ENCODE data around the gene SIX3. TPM values are rescaled to one million over a fixed set of nuclear protein-coding genes. Genes with fewer than 3 reads are reported as not detected.

Gene SIX3
- total and polyA plus RNA-seq, 2 experiments from 2014 or later = 0.21 to 0.28 TPM

DNA sequence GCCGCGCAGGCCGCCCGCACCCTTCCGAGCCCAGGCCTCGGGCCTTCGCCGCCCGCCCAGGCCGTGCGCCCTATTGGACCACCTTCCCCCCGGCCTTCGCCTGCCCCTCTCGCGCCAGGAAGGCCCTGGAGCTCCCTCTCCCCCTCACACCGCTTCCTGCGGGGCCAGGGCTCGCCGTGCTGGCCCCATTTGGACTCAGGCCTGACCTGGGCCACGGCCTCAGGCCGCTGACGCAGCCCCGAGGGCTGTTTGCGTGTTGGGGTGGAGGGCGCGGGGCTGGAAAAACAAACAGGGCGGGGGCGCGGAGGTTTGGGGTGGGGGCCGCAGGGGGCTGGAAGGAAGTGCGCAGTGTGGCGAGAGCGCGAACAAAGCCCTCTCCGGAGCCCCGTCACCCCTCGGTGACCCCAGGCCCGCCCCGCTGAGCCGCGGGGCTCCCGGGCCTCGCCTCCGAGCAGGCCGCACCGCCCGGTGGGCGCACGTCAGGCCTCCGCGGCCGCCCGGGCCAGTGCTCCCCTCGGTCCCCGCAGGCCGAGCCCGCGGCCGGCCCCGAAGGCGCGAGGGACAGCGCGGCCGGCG is 12.3 kb upstream of the SIX3 start:
- Histone ChIP-seq H3F3A (replicated peaks; ENCODE audit: low read depth) (peaks cover 28% of the 10 kb centered on the region), H3K4me1 (ENCODE audit: insufficient read depth) (peaks cover 78% of the 10 kb centered on the region), H2AFZ (peak overlapping the region; percentile 23; the same call in 1 of the 2 replicates), H4K20me1 (replicated peaks; ENCODE audit: insufficient read depth) (no peaks in the 10 kb centered on the region), H3K27ac (ENCODE audit: low read depth) (no peak overlapping the region), H3K27me3 (ENCODE audit: insufficient read depth) (peaks cover 100% of the 10 kb centered on the region), H3K9me2 (ENCODE audit: insufficient read depth) (no peaks in the 10 kb centered on the region), H3K79me2 (replicated peaks; ENCODE audit: insufficient read depth) (no peaks in the 10 kb centered on the region), H3K36me3 (ENCODE audit: insufficient read depth) (no peaks in the 10 kb centered on the region), H3K4me3 (peak overlapping the region; percentile 66), H3K4me2 (peak overlapping the region; percentile 94)
- Mint-ChIP-seq H3K27ac (no peak overlapping the region), H3K36me3 (ENCODE audit: low read depth) (no peaks in the 10 kb centered on the region), H3K9me3 (no peaks in the 10 kb centered on the region), H3K4me3 (peak overlapping the region; percentile 39; the same call in 2 of the 3 replicates), H3K27me3 (ENCODE audit: insufficient read depth, low read depth, poor library complexity) (peaks cover 95% of the 10 kb centered on the region), H3K4me1 (peaks cover 69% of the 10 kb centered on the region)
- ATAC-seq (peak; percentile 28), DNase-seq (ENCODE audit: low spot score) (peak; percentile 72)
- TF ChIP-seq CREB1 (CRISPR knock-in tag; IDR thresholded peaks at IDR 0.05; ENCODE audit: low read depth) = no peak
- no peak for TF ChIP-seq ZNF331 (CRISPR knock-in tag; IDR thresholded peaks at IDR 0.05; ENCODE audit: low read depth)
- TF ChIP-seq, protein P1, sequence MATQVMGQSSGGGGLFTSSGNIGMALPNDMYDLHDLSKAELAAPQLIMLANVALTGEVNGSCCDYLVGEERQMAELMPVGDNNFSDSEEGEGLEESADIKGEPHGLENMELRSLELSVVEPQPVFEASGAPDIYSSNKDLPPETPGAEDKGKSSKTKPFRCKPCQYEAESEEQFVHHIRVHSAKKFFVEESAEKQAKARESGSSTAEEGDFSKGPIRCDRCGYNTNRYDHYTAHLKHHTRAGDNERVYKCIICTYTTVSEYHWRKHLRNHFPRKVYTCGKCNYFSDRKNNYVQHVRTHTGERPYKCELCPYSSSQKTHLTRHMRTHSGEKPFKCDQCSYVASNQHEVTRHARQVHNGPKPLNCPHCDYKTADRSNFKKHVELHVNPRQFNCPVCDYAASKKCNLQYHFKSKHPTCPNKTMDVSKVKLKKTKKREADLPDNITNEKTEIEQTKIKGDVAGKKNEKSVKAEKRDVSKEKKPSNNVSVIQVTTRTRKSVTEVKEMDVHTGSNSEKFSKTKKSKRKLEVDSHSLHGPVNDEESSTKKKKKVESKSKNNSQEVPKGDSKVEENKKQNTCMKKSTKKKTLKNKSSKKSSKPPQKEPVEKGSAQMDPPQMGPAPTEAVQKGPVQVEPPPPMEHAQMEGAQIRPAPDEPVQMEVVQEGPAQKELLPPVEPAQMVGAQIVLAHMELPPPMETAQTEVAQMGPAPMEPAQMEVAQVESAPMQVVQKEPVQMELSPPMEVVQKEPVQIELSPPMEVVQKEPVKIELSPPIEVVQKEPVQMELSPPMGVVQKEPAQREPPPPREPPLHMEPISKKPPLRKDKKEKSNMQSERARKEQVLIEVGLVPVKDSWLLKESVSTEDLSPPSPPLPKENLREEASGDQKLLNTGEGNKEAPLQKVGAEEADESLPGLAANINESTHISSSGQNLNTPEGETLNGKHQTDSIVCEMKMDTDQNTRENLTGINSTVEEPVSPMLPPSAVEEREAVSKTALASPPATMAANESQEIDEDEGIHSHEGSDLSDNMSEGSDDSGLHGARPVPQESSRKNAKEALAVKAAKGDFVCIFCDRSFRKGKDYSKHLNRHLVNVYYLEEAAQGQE (IDR thresholded peaks at IDR 0.05; ENCODE audit: unreplicated experiment) = no peak
- no peak for TF ChIP-seq ZNF114 (CRISPR knock-in tag; IDR thresholded peaks at IDR 0.05)
- TF ChIP-seq, protein P2, sequence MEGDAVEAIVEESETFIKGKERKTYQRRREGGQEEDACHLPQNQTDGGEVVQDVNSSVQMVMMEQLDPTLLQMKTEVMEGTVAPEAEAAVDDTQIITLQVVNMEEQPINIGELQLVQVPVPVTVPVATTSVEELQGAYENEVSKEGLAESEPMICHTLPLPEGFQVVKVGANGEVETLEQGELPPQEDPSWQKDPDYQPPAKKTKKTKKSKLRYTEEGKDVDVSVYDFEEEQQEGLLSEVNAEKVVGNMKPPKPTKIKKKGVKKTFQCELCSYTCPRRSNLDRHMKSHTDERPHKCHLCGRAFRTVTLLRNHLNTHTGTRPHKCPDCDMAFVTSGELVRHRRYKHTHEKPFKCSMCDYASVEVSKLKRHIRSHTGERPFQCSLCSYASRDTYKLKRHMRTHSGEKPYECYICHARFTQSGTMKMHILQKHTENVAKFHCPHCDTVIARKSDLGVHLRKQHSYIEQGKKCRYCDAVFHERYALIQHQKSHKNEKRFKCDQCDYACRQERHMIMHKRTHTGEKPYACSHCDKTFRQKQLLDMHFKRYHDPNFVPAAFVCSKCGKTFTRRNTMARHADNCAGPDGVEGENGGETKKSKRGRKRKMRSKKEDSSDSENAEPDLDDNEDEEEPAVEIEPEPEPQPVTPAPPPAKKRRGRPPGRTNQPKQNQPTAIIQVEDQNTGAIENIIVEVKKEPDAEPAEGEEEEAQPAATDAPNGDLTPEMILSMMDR (conservative IDR thresholded peaks at IDR 0.05; ENCODE audit: low read depth in 2 of 2) = no peak
- TF ChIP-seq EZH2phosphoT487 (IDR thresholded peaks at IDR 0.05; ENCODE audit: unreplicated experiment) = no peak
- no peak for TF ChIP-seq EZH2 (IDR thresholded peaks at IDR 0.05; ENCODE audit: low read depth, unreplicated experiment)
- no peak for TF ChIP-seq STAT1 (IDR thresholded peaks at IDR 0.05; ENCODE audit: unreplicated experiment)
- TF ChIP-seq POLR2AphosphoS5 (IDR thresholded peaks at IDR 0.05; ENCODE audit: low read depth) = no peak

DNA sequence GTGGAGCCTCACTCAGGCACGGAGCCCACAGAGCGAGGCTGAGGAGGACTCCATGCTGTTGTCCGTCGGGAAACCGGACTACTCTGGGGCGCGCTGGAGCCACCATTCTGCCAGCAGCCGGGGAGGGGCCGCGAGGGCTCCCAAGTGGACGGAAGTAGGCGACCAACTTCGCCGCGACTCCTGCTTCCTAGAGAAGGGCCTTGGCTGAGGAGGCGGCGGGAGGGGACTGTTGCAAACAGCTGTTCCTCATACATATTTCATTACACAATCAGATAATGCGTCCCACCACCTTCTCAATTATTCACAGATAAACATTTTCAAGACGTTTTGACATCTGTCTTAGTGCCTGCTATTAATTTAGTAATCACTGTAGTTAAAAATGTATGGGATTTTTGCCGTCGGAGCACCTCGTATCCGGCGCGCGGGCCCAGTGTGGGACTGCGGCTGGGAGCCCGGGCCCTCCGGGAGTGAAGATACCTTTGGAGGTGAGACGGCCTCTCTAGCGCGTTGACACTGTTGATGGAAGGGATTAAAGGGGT is 11.7 kb upstream of the SIX3 start:
- peaks cover 74% of the 10 kb centered on the region for H3K4me1 ChIP-seq (ENCODE audit: insufficient read depth)
- DNase-seq (ENCODE audit: low spot score) = peak; percentile 82

More for the DNA sequence above, 11.7 kb upstream of the SIX3 start:
- Histone ChIP-seq H3K79me2 (replicated peaks; ENCODE audit: insufficient read depth) (no peaks in the 10 kb centered on the region), H3K27ac (ENCODE audit: low read depth) (no peak overlapping the region), H3K27me3 (ENCODE audit: insufficient read depth) (peaks cover 100% of the 10 kb centered on the region), H2AFZ (no peak overlapping the region), H3K36me3 (ENCODE audit: insufficient read depth) (no peaks in the 10 kb centered on the region), H3K9me2 (ENCODE audit: insufficient read depth) (no peaks in the 10 kb centered on the region), H3F3A (replicated peaks; ENCODE audit: low read depth) (peaks cover 25% of the 10 kb centered on the region), H3K4me2 (peak overlapping the region; percentile 94), H4K20me1 (replicated peaks; ENCODE audit: insufficient read depth) (no peaks in the 10 kb centered on the region), H3K4me3 (peak overlapping the region; percentile 66)
- ATAC-seq = peak; percentile 4; the same call in 2 of the 3 replicates
- peak; percentile 85 for TF ChIP-seq EZH2 (IDR thresholded peaks at IDR 0.05; ENCODE audit: low read depth, unreplicated experiment)
- TF ChIP-seq, protein P3, sequence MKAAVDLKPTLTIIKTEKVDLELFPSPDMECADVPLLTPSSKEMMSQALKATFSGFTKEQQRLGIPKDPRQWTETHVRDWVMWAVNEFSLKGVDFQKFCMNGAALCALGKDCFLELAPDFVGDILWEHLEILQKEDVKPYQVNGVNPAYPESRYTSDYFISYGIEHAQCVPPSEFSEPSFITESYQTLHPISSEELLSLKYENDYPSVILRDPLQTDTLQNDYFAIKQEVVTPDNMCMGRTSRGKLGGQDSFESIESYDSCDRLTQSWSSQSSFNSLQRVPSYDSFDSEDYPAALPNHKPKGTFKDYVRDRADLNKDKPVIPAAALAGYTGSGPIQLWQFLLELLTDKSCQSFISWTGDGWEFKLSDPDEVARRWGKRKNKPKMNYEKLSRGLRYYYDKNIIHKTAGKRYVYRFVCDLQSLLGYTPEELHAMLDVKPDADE (IDR thresholded peaks at IDR 0.05) = no peak
- Mint-ChIP-seq H3K4me1 (peaks cover 69% of the 10 kb centered on the region), H3K4me3 (peak overlapping the region; percentile 55), H3K27ac (no peak overlapping the region), H3K9me3 (no peaks in the 10 kb centered on the region), H3K27me3 (ENCODE audit: insufficient read depth, low read depth, poor library complexity) (peaks cover 95% of the 10 kb centered on the region), H3K36me3 (ENCODE audit: low read depth) (no peaks in the 10 kb centered on the region)

All from GM23338 (cell line).